ENCODE measurements around the gene SLC37A1. TPM values are rescaled to one million over a fixed set of nuclear protein-coding genes. Genes with fewer than 3 reads are reported as not detected.
A peak's percentile ranks its signal among the peaks of the same experiment; 100 is the strongest.

Gene SLC37A1
- total and polyA plus RNA-seq, 7 donors: 2.3 to 98.5 (median 7.8) TPM

DNA sequence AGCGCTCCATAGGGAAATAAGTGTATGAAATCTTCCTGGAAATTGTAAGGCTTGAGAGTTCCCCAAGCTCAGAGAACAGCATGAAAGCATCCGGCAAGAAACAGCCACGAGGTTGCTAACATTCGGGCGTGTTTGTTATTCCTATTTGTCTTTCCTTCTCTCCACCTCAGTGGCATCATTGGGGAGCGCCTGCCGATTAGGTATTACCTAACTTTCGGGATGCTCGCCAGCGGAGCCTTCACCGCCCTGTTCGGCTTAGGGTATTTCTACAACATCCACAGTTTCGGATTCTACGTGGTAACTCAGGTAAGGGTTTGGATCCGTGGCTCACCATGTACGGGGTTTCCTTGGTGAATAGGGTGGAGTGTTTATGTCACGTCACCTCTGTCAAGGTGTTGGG is 25.7 kb downstream of the SLC37A1 start:
- intact Hi-C loops (cut with DNase I): no loop called here
- TF ChIP-seq EP300 (IDR thresholded peaks at IDR 0.05) (no peak), POLR2A (IDR thresholded peaks at IDR 0.05) (no peak), POLR2AphosphoS5 (IDR thresholded peaks at IDR 0.05) (no peak)
- TF ChIP-seq, protein P1, sequence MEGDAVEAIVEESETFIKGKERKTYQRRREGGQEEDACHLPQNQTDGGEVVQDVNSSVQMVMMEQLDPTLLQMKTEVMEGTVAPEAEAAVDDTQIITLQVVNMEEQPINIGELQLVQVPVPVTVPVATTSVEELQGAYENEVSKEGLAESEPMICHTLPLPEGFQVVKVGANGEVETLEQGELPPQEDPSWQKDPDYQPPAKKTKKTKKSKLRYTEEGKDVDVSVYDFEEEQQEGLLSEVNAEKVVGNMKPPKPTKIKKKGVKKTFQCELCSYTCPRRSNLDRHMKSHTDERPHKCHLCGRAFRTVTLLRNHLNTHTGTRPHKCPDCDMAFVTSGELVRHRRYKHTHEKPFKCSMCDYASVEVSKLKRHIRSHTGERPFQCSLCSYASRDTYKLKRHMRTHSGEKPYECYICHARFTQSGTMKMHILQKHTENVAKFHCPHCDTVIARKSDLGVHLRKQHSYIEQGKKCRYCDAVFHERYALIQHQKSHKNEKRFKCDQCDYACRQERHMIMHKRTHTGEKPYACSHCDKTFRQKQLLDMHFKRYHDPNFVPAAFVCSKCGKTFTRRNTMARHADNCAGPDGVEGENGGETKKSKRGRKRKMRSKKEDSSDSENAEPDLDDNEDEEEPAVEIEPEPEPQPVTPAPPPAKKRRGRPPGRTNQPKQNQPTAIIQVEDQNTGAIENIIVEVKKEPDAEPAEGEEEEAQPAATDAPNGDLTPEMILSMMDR (IDR thresholded peaks at IDR 0.05): no peak
- WGBS, 2 donors: 81 to 84% methylated on average over 17 of the region's 17 CpGs
- no peaks in the 10 kb centered on the region for H3K27me3 ChIP-seq
- peak; percentile 50 for DNase-seq
- no peak overlapping the region for H3K27ac ChIP-seq
- no peaks in the 10 kb centered on the region for H3K9me3 ChIP-seq
- no peak overlapping the region for H3K4me3 ChIP-seq
- H3K36me3 ChIP-seq: peaks cover 0 to 32% (median 0%) of the 10 kb centered on the region in 4 donors
- H3K4me1 ChIP-seq: no peaks in the 10 kb centered on the region

GRCh38 chr21:42539931-42540343 is 26.3 kb downstream of the SLC37A1 start:
- H3K36me3 ChIP-seq: peaks cover 0 to 38% (median 0%) of the 10 kb centered on the region in 4 donors

GRCh38 chr21:42540396-42540795 is 26.7 kb downstream of the SLC37A1 start:
- Histone ChIP-seq H3K27me3 (no peaks in the 10 kb centered on the region), H3K4me1 (no peaks in the 10 kb centered on the region), H3K4me3 (no peak overlapping the region), H3K27ac (no peak overlapping the region), H3K36me3 (peaks cover 0 to 38% (median 0%) of the 10 kb centered on the region in 4 donors), H3K9me3 (no peaks in the 10 kb centered on the region)
- intact Hi-C loops (cut with DNase I): no loop called here
- TF ChIP-seq EP300 (IDR thresholded peaks at IDR 0.05) (no peak), POLR2AphosphoS5 (IDR thresholded peaks at IDR 0.05) (no peak), POLR2A (IDR thresholded peaks at IDR 0.05) (no peak)
- TF ChIP-seq, protein P1 (IDR thresholded peaks at IDR 0.05): no peak
- 90% methylated on average over 8 of the region's 8 CpGs for WGBS, 2 donors
- DNase-seq: no peak

More at GRCh38 chr21:42539931-42540343, 26.3 kb downstream of the SLC37A1 start:
- Histone ChIP-seq H3K4me1 (no peaks in the 10 kb centered on the region), H3K4me3 (no peak overlapping the region), H3K27ac (no peak overlapping the region), H3K9me3 (no peaks in the 10 kb centered on the region), H3K27me3 (no peaks in the 10 kb centered on the region)
- DNase-seq: peak; percentile 37
- intact Hi-C loops (cut with DNase I): no loop called here
- 82 to 86% methylated on average over 7 of the region's 7 CpGs for WGBS, 2 donors
- TF ChIP-seq, protein P1 (IDR thresholded peaks at IDR 0.05): no peak
- TF ChIP-seq POLR2AphosphoS5 (IDR thresholded peaks at IDR 0.05): no peak
- TF ChIP-seq POLR2A (IDR thresholded peaks at IDR 0.05): no peak
- TF ChIP-seq EP300 (IDR thresholded peaks at IDR 0.05): no peak

- Histone ChIP-seq H3K27ac (no peak overlapping the region), H3K4me1 (no peaks in the 10 kb centered on the region), H3K36me3 (peaks cover 0 to 43% (median 2%) of the 10 kb centered on the region in 4 donors), H3K27me3 (no peaks in the 10 kb centered on the region), H3K9me3 (no peaks in the 10 kb centered on the region), H3K4me3 (no peak overlapping the region)
- no peak for TF ChIP-seq EP300 (IDR thresholded peaks at IDR 0.05)
- no peak for TF ChIP-seq POLR2A (IDR thresholded peaks at IDR 0.05)
- TF ChIP-seq POLR2AphosphoS5 (IDR thresholded peaks at IDR 0.05): no peak
- TF ChIP-seq, protein P1 (IDR thresholded peaks at IDR 0.05): no peak
- DNase-seq: peak; percentile 55
- 92 to 94% methylated on average over 12 of the region's 12 CpGs for WGBS, 2 donors
- intact Hi-C loops (cut with DNase I): no loop called here
Measured at GRCh38 chr21:42541174-42541573, 27.5 kb downstream of the SLC37A1 start.

DNA sequence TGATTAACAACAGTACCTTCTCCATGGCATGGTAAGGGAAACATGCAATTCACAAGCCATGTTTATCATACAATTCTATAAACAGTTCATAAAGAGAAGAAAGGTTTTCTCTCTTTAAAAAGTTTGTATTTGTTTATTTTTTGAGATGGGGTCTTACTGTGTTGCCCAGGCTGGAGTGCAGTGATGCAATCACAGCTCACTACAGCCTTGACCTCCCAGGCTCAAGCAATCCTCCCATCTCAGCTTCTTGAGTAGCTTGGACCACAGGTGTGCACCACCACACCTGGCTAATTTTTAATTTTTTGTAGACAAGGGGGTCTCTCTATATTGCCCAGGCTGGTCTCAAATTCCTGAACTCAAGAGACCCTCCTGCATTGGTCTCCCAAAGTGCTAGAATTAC is 28.0 kb downstream of the SLC37A1 start:
- no peak overlapping the region for H3K4me3 ChIP-seq
- intact Hi-C loops (cut with DNase I): no loop called here
- no peak for DNase-seq

More for the DNA sequence above, 28.0 kb downstream of the SLC37A1 start:
- no peak for TF ChIP-seq POLR2A (IDR thresholded peaks at IDR 0.05)
- TF ChIP-seq, protein P1 (IDR thresholded peaks at IDR 0.05): no peak
- no peak for TF ChIP-seq POLR2AphosphoS5 (IDR thresholded peaks at IDR 0.05)
- TF ChIP-seq EP300 (IDR thresholded peaks at IDR 0.05): no peak
- Histone ChIP-seq H3K27me3 (no peaks in the 10 kb centered on the region), H3K4me1 (no peaks in the 10 kb centered on the region), H3K36me3 (peaks cover 0 to 47% (median 2%) of the 10 kb centered on the region in 4 donors), H3K9me3 (no peaks in the 10 kb centered on the region), H3K27ac (no peak overlapping the region)

All from sigmoid colon (tissue), 7 donors.